ENCODE measurements around the gene KLHDC7B.
A peak's percentile ranks its signal among the peaks of the same experiment; 100 is the strongest.

Gene KLHDC7B

DNA sequence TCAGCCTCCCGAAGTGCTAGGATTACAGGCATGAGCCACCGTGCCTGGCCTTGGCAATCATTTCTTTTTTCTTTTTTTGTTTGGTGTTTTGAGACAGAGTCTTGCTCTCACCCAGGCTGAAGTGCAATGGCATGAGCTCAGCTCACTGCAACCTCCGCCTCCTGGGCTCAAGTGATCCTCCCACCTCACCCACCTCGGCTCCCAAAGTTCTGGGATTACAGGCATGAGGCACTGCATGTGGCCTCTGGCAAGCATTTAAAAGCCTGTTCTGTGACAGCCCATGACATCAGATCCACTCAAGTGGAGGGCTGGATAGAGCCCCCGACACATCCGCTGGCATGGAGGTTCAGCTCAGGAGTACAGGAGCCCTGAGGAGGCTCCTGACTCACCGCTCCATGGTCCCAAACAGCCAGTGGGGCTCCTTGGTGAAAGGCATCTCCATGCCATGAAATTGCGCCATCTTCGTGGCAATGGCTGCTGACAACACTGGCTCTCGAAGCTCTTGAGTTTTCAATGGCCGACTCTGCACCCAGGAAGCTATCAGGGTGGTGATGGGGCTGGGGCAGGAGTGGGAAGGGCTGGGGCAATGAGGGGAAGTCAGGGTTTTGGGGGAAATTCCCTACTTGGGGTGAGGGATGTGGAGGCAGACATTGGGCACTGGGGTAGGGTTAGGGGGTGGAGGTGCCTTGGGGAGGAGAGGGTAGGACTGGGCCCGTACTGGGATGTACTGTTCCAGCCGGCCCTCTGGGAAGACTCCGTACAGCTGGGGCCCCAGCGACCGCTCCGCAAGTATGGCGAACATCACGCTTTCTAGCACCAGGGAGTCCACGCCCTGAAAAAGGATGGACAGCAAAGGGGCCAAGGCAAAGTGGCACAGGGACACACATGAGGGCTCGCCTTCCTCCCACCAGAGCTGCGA, 35.6 kb downstream of the KLHDC7B start:
- peak overlapping the region; percentile 88 for H3K4me3 ChIP-seq (ENCODE audit: low read depth, low read length)
- DNase-seq (ENCODE audit: low read depth) = no peak
- no peak for TF ChIP-seq CTCF (conservative IDR thresholded peaks at IDR 0.05; ENCODE audit: low read depth, low read length)

- H3K4me3 ChIP-seq (ENCODE audit: low read depth, low read length) = peak overlapping the region; percentile 88
- DNase-seq (ENCODE audit: low read depth) = peak; percentile 15
- TF ChIP-seq CTCF (conservative IDR thresholded peaks at IDR 0.05; ENCODE audit: low read depth, low read length) = no peak
Measured at GRCh38 chr22:50581950-50582492, 36.3 kb downstream of the KLHDC7B start.

- TF ChIP-seq CTCF (conservative IDR thresholded peaks at IDR 0.05; ENCODE audit: low read depth, low read length) = no peak
- peak; percentile 98 for DNase-seq (ENCODE audit: low read depth)
Measured at GRCh38 chr22:50582493-50583293, 37.0 kb downstream of the KLHDC7B start, which contains the start of gene CHKB. CHKB (minus strand) TSS chr22:50582849; CDS start chr22:50582781, 68 bp downstream.

DNA sequence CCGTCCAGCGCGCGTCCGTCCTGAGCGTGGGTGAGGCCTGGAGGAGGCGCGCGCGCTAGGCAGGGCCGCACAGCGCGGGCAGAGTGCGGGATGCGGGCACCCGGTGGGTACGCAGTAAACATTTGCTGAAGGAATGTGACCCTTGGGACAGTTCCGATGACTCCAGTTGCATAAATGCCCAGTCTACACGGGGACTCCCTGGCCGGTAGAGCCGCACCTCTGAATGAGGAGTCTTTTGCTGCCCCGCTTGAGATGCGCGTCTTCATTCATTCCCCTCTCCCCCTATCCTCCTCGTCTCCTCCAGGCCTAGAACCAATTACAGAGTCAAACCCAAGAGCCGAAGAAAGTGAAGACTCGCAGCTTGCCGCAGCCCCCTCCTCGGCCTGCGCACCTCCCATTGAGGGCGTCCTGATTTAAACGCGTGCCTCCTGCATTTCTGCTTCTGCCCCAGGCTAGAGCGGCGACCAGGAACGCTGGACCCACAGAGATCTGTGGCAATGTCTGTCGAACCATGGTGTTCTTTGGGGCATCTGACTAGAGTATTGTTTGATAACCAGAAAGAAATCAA, 37.7 kb downstream of the KLHDC7B start:
- no peak for TF ChIP-seq CTCF (conservative IDR thresholded peaks at IDR 0.05; ENCODE audit: low read depth, low read length)
- DNase-seq (ENCODE audit: low read depth) = no peak
- peak overlapping the region; percentile 66 for H3K4me3 ChIP-seq (ENCODE audit: low read depth, low read length)

More at GRCh38 chr22:50582493-50583293, 37.0 kb downstream of the KLHDC7B start, which contains the start of gene CHKB:
- peak within 1 kb of the TSS; percentile 88 for H3K4me3 ChIP-seq (ENCODE audit: low read depth, low read length)

GRCh38 chr22:50584106-50585096, 38.7 kb downstream of the KLHDC7B start:
- TF ChIP-seq CTCF (conservative IDR thresholded peaks at IDR 0.05; ENCODE audit: low read depth, low read length) = no peak
- H3K4me3 ChIP-seq (ENCODE audit: low read depth, low read length) = no peak overlapping the region
- DNase-seq (ENCODE audit: low read depth) = no peak
